22Rv1 (cell line): ENCODE measurements around the gene FANK1.

Experiments
- H3K27ac ChIP-seq: fragments of 450-650 bp; 2 replicates; pipeline ENCODE4 v1.5.1; 2017
- ZFX ChIP-seq: fragments of 450-650 bp; IDR thresholded peaks from 2 replicates; pipeline ENCODE4 v1.6.1; 2017; ENCODE audit warnings: antibody characterized with exemption, borderline replicate concordance
- TF ChIP-seq, protein P1 (sequence below): fragments of 450-650 bp; IDR thresholded peaks from 2 replicates; pipeline ENCODE4 v1.5.1; 2017; ENCODE audit warnings: mild to moderate bottlenecking

FANK1 gene

DNA sequence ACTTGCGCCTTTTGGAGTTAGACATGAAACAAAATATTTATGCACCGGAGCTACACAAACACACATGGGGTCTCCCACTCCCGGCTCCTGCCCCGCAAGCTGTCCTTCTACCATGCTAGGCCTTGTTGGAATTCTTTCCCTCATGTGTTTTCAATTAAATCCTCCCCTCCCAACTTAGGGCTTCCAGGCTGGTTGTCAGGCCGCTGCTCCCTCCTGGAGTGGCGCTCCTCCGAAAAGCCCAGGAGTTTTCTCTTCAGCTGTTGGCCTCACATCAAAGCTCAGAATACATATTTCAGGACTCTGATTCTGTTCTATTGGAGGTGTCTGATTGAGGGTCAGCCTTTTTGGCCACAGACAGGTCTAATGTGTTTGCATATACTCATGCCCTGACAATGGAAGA is 113.3 kb downstream of the FANK1 start:
- no peak for TF ChIP-seq ZFX
- TF ChIP-seq, protein P1, sequence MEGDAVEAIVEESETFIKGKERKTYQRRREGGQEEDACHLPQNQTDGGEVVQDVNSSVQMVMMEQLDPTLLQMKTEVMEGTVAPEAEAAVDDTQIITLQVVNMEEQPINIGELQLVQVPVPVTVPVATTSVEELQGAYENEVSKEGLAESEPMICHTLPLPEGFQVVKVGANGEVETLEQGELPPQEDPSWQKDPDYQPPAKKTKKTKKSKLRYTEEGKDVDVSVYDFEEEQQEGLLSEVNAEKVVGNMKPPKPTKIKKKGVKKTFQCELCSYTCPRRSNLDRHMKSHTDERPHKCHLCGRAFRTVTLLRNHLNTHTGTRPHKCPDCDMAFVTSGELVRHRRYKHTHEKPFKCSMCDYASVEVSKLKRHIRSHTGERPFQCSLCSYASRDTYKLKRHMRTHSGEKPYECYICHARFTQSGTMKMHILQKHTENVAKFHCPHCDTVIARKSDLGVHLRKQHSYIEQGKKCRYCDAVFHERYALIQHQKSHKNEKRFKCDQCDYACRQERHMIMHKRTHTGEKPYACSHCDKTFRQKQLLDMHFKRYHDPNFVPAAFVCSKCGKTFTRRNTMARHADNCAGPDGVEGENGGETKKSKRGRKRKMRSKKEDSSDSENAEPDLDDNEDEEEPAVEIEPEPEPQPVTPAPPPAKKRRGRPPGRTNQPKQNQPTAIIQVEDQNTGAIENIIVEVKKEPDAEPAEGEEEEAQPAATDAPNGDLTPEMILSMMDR = no peak
- H3K27ac ChIP-seq = no peak overlapping the region

DNA sequence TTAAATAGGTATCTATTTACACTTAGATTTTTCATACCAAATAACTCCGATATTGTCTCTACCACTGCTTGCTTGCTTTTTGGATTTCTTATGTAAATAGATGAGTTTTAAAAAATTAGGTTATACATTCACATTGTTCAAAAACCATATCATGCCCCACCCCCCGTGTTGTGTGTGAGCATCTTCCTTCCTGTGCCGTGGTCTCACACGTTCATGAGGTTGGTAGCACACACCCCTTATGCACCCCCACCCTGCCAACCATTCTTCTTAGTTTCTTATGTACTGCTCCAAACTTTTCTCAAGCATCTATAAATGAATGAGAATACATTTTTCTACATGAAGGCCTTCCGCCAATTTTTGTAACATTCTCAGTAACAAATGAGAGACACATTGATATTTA is 115.6 kb downstream of the FANK1 start:
- TF ChIP-seq, protein P1 = no peak
- TF ChIP-seq ZFX = no peak

DNA sequence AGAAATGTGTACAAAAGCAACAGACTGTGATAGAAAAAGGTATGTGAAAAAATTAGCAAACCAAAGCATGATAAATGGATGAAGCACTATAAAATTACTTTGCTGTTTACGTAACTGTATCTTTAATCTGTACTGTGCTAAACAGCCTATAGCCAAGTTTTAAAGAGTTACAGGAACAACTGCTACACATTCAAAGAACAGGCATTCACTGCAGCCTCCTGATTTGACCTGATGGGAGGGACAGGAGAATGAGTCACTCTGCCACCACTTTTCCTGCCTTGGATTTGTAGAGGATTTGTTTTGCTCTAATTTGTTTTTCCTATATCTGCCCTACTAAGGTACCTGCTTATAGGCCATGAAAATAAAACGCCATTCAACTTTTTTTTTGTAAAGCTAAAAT is 116.1 kb downstream of the FANK1 start:
- TF ChIP-seq, protein P1 = no peak
- no peak for TF ChIP-seq ZFX
- no peak overlapping the region for H3K27ac ChIP-seq

More for the DNA sequence above, 115.6 kb downstream of the FANK1 start:
- no peak overlapping the region for H3K27ac ChIP-seq

DNA sequence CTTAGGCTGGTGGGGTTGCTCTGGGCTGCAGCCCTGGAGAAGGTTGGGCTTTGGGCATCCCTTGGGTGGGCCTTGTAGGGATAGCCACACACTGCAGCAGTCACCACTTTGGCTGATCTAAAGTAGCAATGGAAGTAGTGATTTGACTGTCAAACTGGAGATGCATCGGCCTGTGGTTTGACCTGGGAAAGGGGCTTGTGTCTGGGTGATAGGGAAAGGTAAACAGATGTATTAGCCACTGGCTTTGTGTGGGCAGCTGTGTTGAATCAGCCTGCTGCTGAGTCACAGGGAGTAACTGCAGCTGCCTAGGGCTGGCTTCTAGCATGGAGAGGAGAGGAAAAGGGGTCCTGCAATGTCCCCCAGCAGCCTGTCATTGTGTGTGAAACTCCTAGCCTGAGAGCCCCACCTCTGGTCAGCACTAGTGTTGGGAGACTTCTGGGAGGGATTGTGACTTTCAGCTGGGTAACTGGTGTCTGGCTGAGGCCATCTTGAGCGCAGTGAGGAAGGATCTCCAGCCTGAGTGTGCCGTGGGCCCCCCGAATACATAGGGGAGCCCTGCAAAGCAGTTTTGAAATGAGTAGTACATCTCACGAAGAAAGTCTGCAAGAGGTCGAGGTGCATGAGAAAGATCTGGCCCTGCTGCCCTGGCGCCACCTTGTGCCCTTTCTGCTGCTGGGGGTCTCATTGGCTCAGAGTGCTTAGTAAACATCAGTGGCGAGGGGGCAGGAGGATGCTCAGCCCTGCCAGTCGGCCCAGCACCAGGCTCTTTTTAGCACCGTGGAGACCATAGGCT is 117.3 kb downstream of the FANK1 start:
- TF ChIP-seq, protein P1 = no peak
- no peak for TF ChIP-seq ZFX
- H3K27ac ChIP-seq = no peak overlapping the region

DNA sequence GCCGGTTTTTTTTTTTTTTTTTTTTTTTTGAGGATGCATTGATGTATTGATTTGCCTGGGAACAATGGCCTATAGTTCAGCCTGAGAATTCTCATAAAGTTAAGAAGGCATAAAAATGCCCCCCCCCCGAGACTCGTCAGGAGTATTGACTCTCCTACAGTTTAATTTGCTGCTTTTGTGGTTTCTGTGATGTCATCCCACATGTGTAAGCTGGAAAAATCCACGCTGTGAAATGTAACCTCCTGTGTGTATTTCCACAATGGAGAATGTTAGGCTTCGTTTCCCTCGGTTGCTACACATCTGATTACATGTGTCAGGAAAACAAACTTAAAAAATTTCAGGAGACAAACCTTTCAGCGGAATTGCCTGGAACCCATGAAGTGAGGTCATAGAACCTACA is 117.9 kb downstream of the FANK1 start:
- no peak for TF ChIP-seq ZFX
- TF ChIP-seq, protein P1 = no peak
- H3K27ac ChIP-seq = no peak overlapping the region

DNA sequence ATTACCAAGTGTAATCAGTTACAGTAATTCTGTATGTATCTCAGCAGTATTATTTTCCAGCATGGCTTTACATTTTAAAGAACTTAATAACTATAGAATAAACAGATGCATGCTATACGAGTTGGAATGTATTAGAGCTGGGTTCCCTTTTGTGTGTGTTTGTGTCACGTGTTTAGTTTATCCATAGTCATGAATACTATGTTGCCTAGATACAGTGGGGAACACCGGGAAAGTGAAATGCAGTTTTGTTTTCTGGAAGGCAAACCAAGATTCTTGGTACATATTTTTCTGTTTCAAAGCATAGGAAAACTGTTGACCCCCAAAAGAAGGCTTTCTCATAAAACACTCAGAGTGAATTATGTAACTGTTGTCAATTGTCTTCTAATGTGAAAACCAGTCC is 119.0 kb downstream of the FANK1 start:
- H3K27ac ChIP-seq = no peak overlapping the region
- TF ChIP-seq ZFX = no peak
- TF ChIP-seq, protein P1 = no peak

DNA sequence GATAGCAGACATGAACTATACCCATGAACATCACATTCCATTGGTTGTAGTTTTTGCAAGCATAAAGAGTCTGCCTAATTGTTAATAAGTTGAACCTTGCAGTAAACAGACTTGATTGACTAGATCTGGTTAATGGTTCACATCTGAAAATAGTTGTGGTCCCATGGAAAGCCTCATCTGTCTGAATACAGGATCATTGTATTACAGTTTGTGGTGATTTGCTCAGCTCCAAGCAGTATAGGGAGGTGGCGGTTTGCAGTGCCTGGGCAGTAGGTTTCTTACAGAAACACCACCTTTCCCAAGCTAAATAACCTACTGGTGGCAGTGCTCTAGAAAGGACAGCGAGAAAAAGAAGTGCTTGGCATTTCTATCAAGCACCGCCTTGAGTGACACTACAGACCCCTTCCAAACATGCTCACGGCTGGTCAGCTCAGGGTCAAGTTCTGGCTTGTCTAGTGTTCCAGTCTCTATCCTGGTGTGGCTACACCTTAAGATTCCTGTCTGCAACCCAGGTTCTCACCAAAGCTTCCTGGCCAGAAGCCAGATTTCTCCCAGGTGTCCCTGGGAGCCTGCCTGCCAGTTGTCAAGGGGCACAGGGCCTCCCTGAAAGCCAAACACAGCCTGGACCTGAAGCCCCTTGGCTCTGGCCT is 119.9 kb downstream of the FANK1 start:
- no peak overlapping the region for H3K27ac ChIP-seq
- TF ChIP-seq ZFX = no peak
- TF ChIP-seq, protein P1 = no peak
